GM12878 (cell line): ENCODE results near the gene ZNRF3. TPM values are rescaled to one million over a fixed set of nuclear protein-coding genes. Genes with fewer than 3 reads are reported as not detected.

Source experiments
- ATAC-seq: fragments of 200-7000 bp; cut with Tn5 transposase; 3 replicates; pipeline ENCODE4 v1.9.1; 2020; ENCODE audit warnings: mild to moderate bottlenecking, moderate library complexity
- BruUV-seq: library from RNA; stranded (reverse); fragments of 400-500 nt; replicated peaks from 2 replicates; lab custom pipeline; 2021; lab: Mats Ljungman, UMichigan
- CTCF ChIA-PET: fragments of 300-600 bp; sonication (Branson Sonifier 250); formaldehyde crosslinking; extraction: SDS; loops from one replicate; lab custom pipeline; 2021; ENCODE audit warnings: inconsistent platforms; lab: Yijun Ruan, JAX
- POLR2A ChIA-PET: fragments of 350-600 bp; formaldehyde crosslinking; extraction: SDS; loops from one replicate; lab custom pipeline; 2021; ENCODE audit warnings: inconsistent platforms; lab: Charles Lee
- RAD21 ChIA-PET: fragments of 300-600 bp; sonication (Branson Sonifier 250); formaldehyde crosslinking; loops from one replicate; lab custom pipeline; 2023; ENCODE audit warnings: antibody characterized with exemption; ENCODE audit not compliant: unreplicated experiment; lab: Charles Lee
- SMC1A ChIA-PET: fragments of 300-600 bp; sonication (Branson Sonifier 250); formaldehyde crosslinking; loops from one replicate; lab custom pipeline; 2023; ENCODE audit not compliant: unreplicated experiment, uncharacterized antibody; lab: Charles Lee
- DNase-seq: peaks from one replicate; pipeline ENCODE4 v3.0.0-alpha.2; 2011; ENCODE audit warnings: low read depth, low spot score
- FAIRE-seq: peaks from 3 replicates; lab custom pipeline; 2011; peaks lifted over from hg19 to GRCh38; lab: Jason Lieb, UNC
- H2AFZ ChIP-seq: 2 replicates; pipeline ENCODE4 v1.6.0; 2011; ENCODE audit warnings: low read depth, low read length, control low read depth; ENCODE audit not compliant: control insufficient read depth
- H3K27ac ChIP-seq: 2 replicates; pipeline ENCODE4 v1.5.1; 2011; ENCODE audit warnings: control low read depth; ENCODE audit not compliant: control insufficient read depth, insufficient read depth
- H3K27me3 ChIP-seq, 2 experiments: replicated peaks in 1 of 2; 2 replicates each; pipeline versions ENCODE4 v1.6.0 to v1.6.1; 2011; ENCODE audit warnings: low read length in 1 of 2; ENCODE audit not compliant: control insufficient read depth in 2 of 2, insufficient read depth in 2 of 2
- H3K36me3 ChIP-seq, 2 experiments: 2 replicates each; pipeline ENCODE4 v1.5.1; 2011; ENCODE audit warnings: low read length in 1 of 2; ENCODE audit not compliant: control insufficient read depth in 2 of 2, insufficient read depth in 2 of 2
- H3K4me1 ChIP-seq: 2 replicates; pipeline ENCODE4 v1.6.1; 2011; ENCODE audit warnings: mild to moderate bottlenecking, low read length, moderate library complexity, mixed read lengths; ENCODE audit not compliant: control insufficient read depth, insufficient read depth
- H3K4me2 ChIP-seq: 2 replicates; pipeline ENCODE4 v1.6.0; 2011; ENCODE audit warnings: control low read depth; ENCODE audit not compliant: control insufficient read depth, insufficient read depth
- H3K4me3 ChIP-seq: fragments of 200-600 bp; sonication (generic); 2 replicates; pipeline ENCODE4 v1.5.1; 2016
- H3K79me2 ChIP-seq: 2 replicates; pipeline ENCODE4 v1.6.0; 2011; ENCODE audit warnings: low read length; ENCODE audit not compliant: control insufficient read depth, insufficient read depth
- H3K9ac ChIP-seq: 2 replicates; pipeline ENCODE4 v1.8.0; 2011; ENCODE audit warnings: low read length, control low read depth, mixed read lengths; ENCODE audit not compliant: control insufficient read depth, insufficient read depth
- H3K9me3 ChIP-seq: replicated peaks from 3 replicates; pipeline ENCODE4 v1.5.1; 2011; ENCODE audit warnings: mild to moderate bottlenecking, low read length; ENCODE audit not compliant: control insufficient read depth, insufficient read depth
- H4K20me1 ChIP-seq: 2 replicates; pipeline ENCODE4 v1.6.0; 2011; ENCODE audit not compliant: control insufficient read depth, insufficient read depth
- BMI1 ChIP-seq: fragments of 450-650 bp; IDR thresholded peaks from 2 replicates; pipeline ENCODE4 v1.6.1; 2016; ENCODE audit warnings: mild to moderate bottlenecking, moderate library complexity, borderline replicate concordance
- CBFB ChIP-seq: IDR thresholded peaks from 2 replicates; pipeline ENCODE4 v1.6.1; 2016; ENCODE audit warnings: antibody characterized with exemption, low read depth
- HCFC1 ChIP-seq: fragments of 150-350 bp; IDR thresholded peaks from 2 replicates; pipeline ENCODE4 v1.6.1; 2014; ENCODE audit warnings: low read length
- LARP7 ChIP-seq: fragments of 450-650 bp; IDR thresholded peaks from 2 replicates; pipeline ENCODE4 v1.6.1; 2017; ENCODE audit warnings: mild to moderate bottlenecking
- NFYB ChIP-seq: IDR thresholded peaks from 2 replicates; pipeline ENCODE4 v1.6.1; 2011; ENCODE audit warnings: low read depth, mild to moderate bottlenecking, low read length, improper control_type of control experiment, moderate library complexity; ENCODE audit not compliant: insufficient read depth
- RAD21 ChIP-seq: IDR thresholded peaks from 2 replicates; pipeline ENCODE4 v1.6.1; 2011; ENCODE audit warnings: mild to moderate bottlenecking, low read depth, low read length, moderate library complexity; ENCODE audit not compliant: insufficient read depth
- STAT1 ChIP-seq: fragments of 450-650 bp; conservative IDR thresholded peaks from 2 replicates; pipeline ENCODE4 v1.6.1; 2014; ENCODE audit warnings: antibody characterized with exemption, mild to moderate bottlenecking
- TCF12 ChIP-seq: IDR thresholded peaks from 2 replicates; pipeline ENCODE4 v1.6.1; 2011; ENCODE audit warnings: low read depth, mild to moderate bottlenecking, low read length
- whole genome bisulfite sequencing: methylation state at CpG from one replicate; pipeline ENCODE4 v1.1.6; 2016; ENCODE audit warnings: low lambda C conversion rate; ENCODE audit not compliant: insufficient replicate concordance, insufficient coverage; ENCODE audit errors: missing lambda C conversion rate; 5-methylcytosine and 5-hydroxymethylcytosine counted together
- in situ Hi-C: fragments of 300-500 bp; cut with MboI; formaldehyde crosslinking; loops from 9 replicates; pipeline ENCODE4 v1.14.3; 2018; ENCODE audit warnings: mixed read lengths
- intact Hi-C: fragments of 100-400 bp; cut with micrococcal nuclease; formaldehyde crosslinking; loops from one replicate; pipeline ENCODE4 v1.14.2; 2022; ENCODE audit not compliant: unreplicated experiment
- polyA plus RNA-seq, 11 experiments: library from polyadenylated mRNA; depleted of rRNA in 4 of 11; unstranded in 6 of 11; stranded (reverse) in 5 of 11; fragments of >200 nt; fragmentation: Nextera tagmentation in 4 of 11; fragmentation: Illumina TruSeq in 1 of 11; extraction: Ambion mirVana in 4 of 11; extraction: Trizol in 1 of 11; gene quantifications; 1 replicate in 1 of 11; 2 replicates in 10 of 11; pipeline versions ENCODE4 v1.2.1 to v1.2.3, GENCODE V29; 2011 to 2016; ENCODE audit warnings: inconsistent platforms in 2 of 11, missing spikeins in 2 of 11, low read depth in 1 of 11
- total RNA-seq, 4 experiments: library from RNA; depleted of rRNA in 3 of 4; stranded (reverse); fragments of >200 nt in 3 of 4; fragmentation: Illumina TruSeq in 1 of 4; extraction: Trizol in 1 of 4; gene quantifications; 2 replicates each; pipeline versions ENCODE4 v1.2.1 to v1.2.3, GENCODE V29; 2013 to 2021
- TF ChIP-seq, protein P1 (sequence below): fragments of 450-650 bp; conservative IDR thresholded peaks from 2 replicates; pipeline ENCODE4 v1.6.1; 2017; ENCODE audit warnings: mild to moderate bottlenecking, moderate library complexity
- TF ChIP-seq, protein P2 (sequence below): IDR thresholded peaks from 2 replicates; pipeline ENCODE4 v1.6.1; 2011; ENCODE audit warnings: borderline replicate concordance, low read depth, mild to moderate bottlenecking, moderate library complexity, mixed read lengths, low read length; ENCODE audit not compliant: insufficient read depth; ENCODE audit errors: extremely low read length
- TF ChIP-seq, protein P3 (sequence below): fragments of 450-650 bp; IDR thresholded peaks from 2 replicates; pipeline ENCODE4 v1.6.1; 2018; ENCODE audit warnings: mild to moderate bottlenecking, low read depth, moderate library complexity; ENCODE audit not compliant: partially characterized antibody
- TF ChIP-seq, protein P4 (sequence below): IDR thresholded peaks from 2 replicates; pipeline ENCODE4 v1.6.1; 2012; ENCODE audit warnings: mild to moderate bottlenecking, low read depth, low read length

The ZNRF3 gene
- total and polyA plus RNA-seq, 10 of the 15 experiments (the other 5 are each of a cell fraction or from before 2014, with no cell fraction given), result 0.05 to 2.4 (median 0.46) TPM

DNA sequence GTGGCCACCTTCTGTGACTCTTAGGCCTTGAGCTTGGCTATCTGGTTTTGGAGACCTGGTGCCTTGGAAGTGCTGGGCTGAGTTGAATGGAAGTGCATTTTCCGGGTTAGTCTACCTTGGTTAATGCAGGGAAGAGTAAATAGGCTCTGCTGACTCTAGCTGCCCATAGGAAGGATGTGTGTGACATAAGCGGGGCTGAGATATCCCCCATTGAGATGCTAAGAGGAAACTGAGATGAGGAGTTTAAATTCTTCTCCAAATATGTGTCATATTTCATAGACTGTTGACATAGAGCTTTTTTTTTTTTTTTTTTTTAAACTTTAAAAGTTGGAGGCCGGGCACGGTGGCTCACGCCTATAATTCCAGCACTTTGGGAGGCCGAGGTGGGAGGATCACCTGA is 30.8 kb downstream of the ZNRF3 start (continued):
- TF ChIP-seq, protein P1, sequence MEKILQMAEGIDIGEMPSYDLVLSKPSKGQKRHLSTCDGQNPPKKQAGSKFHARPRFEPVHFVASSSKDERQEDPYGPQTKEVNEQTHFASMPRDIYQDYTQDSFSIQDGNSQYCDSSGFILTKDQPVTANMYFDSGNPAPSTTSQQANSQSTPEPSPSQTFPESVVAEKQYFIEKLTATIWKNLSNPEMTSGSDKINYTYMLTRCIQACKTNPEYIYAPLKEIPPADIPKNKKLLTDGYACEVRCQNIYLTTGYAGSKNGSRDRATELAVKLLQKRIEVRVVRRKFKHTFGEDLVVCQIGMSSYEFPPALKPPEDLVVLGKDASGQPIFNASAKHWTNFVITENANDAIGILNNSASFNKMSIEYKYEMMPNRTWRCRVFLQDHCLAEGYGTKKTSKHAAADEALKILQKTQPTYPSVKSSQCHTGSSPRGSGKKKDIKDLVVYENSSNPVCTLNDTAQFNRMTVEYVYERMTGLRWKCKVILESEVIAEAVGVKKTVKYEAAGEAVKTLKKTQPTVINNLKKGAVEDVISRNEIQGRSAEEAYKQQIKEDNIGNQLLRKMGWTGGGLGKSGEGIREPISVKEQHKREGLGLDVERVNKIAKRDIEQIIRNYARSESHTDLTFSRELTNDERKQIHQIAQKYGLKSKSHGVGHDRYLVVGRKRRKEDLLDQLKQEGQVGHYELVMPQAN, result no peak
- no peak for TF ChIP-seq RAD21
- no peak for TF ChIP-seq TCF12
- no peak for TF ChIP-seq CBFB
- TF ChIP-seq, protein P2, sequence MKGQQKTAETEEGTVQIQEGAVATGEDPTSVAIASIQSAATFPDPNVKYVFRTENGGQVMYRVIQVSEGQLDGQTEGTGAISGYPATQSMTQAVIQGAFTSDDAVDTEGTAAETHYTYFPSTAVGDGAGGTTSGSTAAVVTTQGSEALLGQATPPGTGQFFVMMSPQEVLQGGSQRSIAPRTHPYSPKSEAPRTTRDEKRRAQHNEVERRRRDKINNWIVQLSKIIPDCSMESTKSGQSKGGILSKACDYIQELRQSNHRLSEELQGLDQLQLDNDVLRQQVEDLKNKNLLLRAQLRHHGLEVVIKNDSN, result no peak
- TF ChIP-seq BMI1, result no peak
- no peak for TF ChIP-seq NFYB
- TF ChIP-seq, all 136 proteins: peak for 0

DNA sequence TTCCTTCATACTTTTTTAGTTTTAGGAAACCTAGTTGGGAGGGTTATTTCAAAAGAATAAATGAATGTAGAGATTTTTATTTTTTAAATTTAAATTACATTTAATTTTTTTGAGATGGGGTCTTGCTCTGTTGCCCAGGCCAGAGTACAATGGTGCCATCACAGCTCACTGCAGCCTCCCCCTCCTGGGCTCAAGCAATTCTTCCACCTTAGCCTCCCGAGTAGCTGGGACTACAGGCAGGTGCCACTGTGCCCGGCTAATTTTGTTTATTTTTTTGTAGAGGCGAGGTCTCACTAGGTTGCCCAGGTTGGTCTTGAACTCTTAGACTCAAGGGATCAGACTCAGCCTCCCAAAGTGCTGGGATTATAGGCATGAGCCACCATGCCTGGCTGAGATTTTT is 32.6 kb downstream of the ZNRF3 start:
- no TSS peak for BruUV-seq
- Histone ChIP-seq H3K9ac (no peak overlapping the region), H3K4me1 (peaks cover 8% of the 10 kb centered on the region), H3K79me2 (no peaks in the 10 kb centered on the region), H3K27me3 (no peaks in the 10 kb centered on the region; a peak in 2 of 4 replicates), H3K36me3 (no peaks in the 10 kb centered on the region), H4K20me1 (no peaks in the 10 kb centered on the region), H3K4me2 (no peak overlapping the region), H3K9me3 (no peaks in the 10 kb centered on the region; the same call in 2 of the 3 replicates), H3K27ac (no peak overlapping the region), H2AFZ (no peak overlapping the region), H3K4me3 (no peak overlapping the region)
- ChIA-PET RAD21 (interaction anchor here (1.2 to 6.6 kb wide), 5 partner anchors 14 to 123 kb away, joined by 3 to 84 read pairs (median 49); no protein-coding TSS in a partner anchor), POLR2A (interaction anchor here (0.5 to 2.1 kb wide), 4 partner anchors 8 to 907 kb away, joined by 3 to 4 read pairs (median 4); no protein-coding TSS in a partner anchor), CTCF (interaction anchor here (6.4 to 9.5 kb wide), 3 partner anchors 9 to 123 kb away, joined by 42 to 87 read pairs (median 78); no protein-coding TSS in a partner anchor), SMC1A (interaction anchor here (0.7 to 6.5 kb wide), 6 partner anchors 9 to 128 kb away, joined by 3 to 117 read pairs (median 23); no protein-coding TSS in a partner anchor)
- DNase-seq (no peak), FAIRE-seq (no peak), ATAC-seq (no peak)
- WGBS, result 28% methylated on average over 3 of the region's 3 CpGs
- intact Hi-C loops, result no loop called here
- in situ Hi-C loops, result no loop called here
- TF ChIP-seq STAT1 (no peak), HCFC1 (no peak), LARP7 (no peak)
- TF ChIP-seq, protein P3, sequence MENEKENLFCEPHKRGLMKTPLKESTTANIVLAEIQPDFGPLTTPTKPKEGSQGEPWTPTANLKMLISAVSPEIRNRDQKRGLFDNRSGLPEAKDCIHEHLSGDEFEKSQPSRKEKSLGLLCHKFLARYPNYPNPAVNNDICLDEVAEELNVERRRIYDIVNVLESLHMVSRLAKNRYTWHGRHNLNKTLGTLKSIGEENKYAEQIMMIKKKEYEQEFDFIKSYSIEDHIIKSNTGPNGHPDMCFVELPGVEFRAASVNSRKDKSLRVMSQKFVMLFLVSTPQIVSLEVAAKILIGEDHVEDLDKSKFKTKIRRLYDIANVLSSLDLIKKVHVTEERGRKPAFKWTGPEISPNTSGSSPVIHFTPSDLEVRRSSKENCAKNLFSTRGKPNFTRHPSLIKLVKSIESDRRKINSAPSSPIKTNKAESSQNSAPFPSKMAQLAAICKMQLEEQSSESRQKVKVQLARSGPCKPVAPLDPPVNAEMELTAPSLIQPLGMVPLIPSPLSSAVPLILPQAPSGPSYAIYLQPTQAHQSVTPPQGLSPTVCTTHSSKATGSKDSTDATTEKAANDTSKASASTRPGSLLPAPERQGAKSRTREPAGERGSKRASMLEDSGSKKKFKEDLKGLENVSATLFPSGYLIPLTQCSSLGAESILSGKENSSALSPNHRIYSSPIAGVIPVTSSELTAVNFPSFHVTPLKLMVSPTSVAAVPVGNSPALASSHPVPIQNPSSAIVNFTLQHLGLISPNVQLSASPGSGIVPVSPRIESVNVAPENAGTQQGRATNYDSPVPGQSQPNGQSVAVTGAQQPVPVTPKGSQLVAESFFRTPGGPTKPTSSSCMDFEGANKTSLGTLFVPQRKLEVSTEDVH, result no peak
- TF ChIP-seq, protein P4, sequence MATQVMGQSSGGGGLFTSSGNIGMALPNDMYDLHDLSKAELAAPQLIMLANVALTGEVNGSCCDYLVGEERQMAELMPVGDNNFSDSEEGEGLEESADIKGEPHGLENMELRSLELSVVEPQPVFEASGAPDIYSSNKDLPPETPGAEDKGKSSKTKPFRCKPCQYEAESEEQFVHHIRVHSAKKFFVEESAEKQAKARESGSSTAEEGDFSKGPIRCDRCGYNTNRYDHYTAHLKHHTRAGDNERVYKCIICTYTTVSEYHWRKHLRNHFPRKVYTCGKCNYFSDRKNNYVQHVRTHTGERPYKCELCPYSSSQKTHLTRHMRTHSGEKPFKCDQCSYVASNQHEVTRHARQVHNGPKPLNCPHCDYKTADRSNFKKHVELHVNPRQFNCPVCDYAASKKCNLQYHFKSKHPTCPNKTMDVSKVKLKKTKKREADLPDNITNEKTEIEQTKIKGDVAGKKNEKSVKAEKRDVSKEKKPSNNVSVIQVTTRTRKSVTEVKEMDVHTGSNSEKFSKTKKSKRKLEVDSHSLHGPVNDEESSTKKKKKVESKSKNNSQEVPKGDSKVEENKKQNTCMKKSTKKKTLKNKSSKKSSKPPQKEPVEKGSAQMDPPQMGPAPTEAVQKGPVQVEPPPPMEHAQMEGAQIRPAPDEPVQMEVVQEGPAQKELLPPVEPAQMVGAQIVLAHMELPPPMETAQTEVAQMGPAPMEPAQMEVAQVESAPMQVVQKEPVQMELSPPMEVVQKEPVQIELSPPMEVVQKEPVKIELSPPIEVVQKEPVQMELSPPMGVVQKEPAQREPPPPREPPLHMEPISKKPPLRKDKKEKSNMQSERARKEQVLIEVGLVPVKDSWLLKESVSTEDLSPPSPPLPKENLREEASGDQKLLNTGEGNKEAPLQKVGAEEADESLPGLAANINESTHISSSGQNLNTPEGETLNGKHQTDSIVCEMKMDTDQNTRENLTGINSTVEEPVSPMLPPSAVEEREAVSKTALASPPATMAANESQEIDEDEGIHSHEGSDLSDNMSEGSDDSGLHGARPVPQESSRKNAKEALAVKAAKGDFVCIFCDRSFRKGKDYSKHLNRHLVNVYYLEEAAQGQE, result no peak
